HTERT RPE-1 (cell line): Measurements from ENCODE around the gene CPEB1.
"Not testable (repeated sequence)": the region's sequence is repeated elsewhere in the genome, so short reads cannot be mapped to it uniquely, and the experiment has no call there.

Experiments
- in situ Hi-C: fragments of 300-500 bp; cut with MboI; formaldehyde crosslinking; loops from 4 replicates; pipeline ENCODE4 v1.14.3; 2020; ENCODE audit warnings: low sequenced_read_pairs

CPEB1 gene

DNA sequence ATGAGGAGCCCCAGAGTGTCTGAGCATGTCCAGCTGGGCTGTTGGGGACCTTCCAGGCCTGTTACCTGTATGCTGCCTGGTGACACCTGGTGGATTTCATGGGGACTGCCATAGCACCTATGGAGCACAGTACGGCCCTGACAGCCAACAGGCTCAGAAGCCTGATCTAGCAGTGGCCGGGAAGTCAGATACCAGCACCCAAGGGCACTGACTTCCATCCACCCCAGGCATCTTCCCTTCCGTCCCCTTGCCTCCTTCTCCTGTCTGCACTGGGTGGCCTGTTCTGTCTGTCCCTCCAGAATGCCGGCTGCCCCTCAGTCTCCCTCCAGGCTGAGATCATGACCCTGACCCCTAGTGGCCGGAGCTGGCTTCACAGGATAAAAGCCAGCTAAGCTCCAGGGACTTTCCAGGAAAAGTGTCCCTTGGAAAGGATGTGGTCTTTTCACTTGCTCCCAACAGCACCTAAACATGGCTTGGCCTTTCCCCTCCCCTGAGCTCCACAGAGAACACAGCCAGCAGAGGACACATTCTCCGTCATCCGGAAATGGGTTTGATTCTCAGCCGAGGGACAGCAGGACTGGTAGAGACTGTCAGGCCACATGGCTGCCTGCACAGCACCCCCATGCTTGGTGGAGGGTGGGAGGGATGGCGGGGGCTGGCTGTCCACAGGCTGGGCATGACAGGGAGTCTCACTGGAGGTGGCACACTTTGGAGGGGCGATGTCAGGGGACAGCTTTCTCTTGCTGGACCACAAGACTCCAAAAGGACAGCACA lies 116.4 kb downstream of the CPEB1 start:
- in situ Hi-C loops: no loop called here

DNA sequence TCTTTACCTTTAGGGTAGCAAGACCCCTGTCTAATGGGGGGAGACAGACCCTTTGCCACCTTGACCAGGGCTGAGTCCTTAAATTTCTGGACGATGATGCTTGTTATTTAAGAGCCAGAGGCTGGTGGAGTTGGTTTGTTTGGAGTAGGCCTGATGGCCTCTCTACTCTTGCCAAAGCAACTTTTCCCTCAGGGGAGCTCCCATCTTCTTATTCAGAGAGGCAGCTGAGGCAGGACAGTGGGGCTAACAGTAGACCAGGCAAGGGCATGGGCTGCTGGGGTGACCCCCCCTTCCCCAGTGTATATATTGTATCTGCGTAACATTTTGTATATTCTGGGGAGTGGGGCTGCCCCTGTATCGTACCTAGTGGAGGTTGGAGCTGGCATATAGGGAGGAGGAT lies 117.2 kb downstream of the CPEB1 start:
- in situ Hi-C loops: no loop called here

DNA sequence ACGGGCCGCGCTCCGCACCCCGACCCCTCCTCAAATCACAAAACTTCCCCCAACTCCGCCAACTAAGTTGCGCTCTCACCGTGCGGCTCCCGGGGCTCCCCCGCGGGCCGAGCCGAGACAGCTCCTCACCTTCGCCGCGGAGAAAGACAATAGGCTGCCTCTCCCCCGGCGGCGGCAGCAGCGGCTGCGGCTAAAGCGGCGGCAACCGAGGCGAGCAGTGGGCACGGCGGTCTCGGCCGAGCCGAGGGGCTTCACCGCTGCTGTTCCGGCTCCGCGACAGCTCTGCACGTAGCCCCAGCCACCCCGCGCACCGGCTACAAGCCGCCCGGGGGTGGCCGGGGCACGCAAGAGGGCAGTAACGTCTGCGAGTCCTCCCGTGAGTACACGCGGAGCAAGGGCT lies 133.6 kb downstream of the CPEB1 start:
- in situ Hi-C loops: not testable (repeated sequence)

DNA sequence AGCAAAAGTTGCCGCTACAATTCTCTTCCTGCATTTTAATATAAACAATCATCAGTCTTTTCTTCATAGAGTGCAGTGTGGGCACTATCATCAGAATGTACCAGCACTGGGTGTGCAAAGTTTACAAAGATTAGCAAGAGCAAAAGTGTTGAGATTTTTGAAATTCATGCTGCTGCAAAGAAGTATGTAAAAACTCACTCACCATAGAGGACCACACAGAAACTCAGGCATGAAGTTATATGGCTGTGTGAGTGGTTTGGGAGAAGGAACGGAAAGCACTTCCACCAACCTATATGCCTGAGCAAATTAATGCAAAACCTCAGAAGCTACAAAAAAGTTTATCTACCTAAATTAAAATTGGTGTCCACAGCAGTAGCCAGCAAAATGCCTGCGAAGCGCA lies 139.5 kb downstream of the CPEB1 start:
- in situ Hi-C loops: not testable (repeated sequence)

DNA sequence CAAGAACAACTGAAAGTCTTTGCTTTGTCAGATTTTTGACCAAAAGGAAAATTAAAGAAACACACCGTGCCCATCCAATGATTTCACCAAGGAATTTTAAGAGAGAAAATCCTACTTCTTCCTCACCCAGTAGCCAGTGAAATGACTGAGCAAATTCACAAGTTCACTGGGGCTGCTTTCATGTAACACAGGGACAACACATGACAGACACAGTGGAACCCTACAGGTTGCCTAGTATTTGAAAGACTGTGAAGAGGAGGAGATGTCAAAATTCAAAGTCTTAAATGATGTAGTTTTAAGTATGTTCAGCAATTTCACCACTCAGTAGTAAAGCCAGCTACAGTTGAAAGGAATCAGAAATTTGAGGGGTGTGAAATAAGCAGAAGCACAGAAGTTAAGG lies 140.1 kb downstream of the CPEB1 start:
- in situ Hi-C loops: not testable (repeated sequence)

DNA sequence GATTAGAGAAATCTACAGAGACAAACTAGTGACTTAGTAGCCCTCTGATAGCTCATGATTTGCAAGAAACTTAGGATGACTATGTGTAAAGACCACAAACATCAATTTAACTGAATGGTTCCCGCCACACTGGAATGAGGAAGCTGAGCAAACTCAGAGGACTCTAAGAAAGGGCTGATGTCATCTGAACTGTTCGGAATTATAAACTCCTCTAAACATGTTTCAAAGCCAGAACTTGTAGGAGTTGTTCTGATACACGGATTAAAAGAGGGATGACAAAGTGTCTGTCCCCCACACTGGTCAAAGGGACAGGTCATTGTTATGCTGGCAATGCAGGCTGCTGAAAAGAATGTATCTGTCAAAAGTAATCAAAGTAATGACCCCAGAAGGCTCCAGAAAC lies 141.3 kb downstream of the CPEB1 start:
- in situ Hi-C loops: not testable (repeated sequence)

DNA sequence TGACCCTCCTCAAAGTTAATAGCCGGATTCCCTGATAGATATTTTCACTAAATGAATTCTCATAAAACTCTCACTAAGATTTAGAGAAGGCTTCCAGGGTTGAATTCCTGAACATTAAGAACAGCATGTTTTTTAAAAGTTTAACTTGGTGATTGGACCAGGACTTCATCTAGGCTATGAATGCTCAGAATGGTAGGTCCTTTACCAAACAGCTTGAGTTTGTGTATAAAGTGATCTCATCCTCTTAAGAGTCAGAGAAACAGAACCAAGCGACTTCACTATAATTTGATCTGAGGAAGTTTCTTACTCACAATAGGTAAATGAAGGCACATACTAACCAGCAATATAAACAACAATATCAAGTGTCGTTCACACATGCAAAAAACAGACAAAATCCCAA lies 143.1 kb downstream of the CPEB1 start:
- in situ Hi-C loops: not testable (repeated sequence)

DNA sequence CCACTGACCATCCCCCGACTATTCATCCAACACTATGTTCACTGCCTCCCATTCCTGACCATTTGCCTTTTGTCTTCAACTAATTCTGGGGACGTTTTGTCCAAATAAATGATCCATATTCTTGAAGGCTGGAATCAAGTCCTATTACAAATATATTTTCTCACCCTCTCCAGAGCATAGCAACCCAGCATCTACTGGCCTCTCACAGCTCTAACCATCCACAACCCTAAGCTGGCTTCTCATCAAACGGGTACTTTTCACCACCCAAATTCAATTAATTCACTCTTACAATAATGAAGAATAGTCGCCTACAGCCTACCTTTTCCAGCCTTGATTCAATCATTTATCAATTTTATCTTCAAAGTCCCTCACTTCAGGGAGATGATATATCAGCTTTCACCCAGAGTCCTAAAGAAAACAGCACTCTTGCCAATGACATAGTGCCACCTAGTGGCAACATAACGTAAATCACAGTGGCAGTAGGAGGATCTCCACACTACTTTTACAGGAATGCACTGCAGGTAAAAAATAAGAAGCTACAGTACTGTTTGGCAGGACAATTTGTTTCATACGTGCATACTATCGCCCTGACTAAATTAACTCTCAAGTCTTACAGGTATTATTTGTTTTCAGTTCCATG lies 144.3 kb downstream of the CPEB1 start:
- in situ Hi-C loops: not testable (repeated sequence)

DNA sequence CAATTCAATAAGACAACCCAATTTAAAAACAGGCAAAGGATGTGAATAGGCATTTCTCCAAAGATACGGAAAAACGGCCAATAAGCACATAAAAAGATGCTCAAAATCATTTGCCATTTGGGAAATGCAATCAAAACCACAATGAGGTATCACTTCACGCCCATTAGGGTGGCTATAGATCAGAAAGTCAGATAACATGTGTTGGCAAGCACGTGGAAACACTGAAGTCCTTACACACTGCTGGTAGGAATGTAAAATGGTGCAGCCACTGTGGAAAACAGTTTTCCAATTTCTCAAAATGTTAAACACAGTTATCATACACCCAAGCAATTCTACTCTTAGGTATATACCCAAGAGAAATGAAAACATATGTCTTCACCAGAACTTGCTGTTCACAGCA lies 146.4 kb downstream of the CPEB1 start:
- in situ Hi-C loops: not testable (repeated sequence)

DNA sequence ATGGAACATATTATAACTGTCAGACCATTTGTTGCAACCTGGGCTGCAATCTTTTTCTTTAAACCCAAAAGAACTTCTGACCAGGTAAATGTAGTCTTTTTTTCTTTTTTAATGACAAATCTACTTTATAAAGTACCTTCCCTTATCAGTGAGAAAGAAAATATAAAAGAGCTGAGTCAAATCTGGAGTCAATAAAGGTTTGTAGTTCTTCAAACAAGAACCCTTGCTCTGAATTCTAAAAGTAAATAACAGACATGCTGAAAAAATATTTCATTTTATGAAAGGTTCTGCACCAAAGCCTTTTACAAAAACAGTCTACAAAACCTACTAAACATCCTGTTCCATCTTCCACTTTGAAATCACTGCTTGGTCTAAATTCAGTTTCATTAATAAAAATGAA lies 149.2 kb downstream of the CPEB1 start:
- in situ Hi-C loops: not testable (repeated sequence)
